Liver (tissue), 9 donors: Measurements from ENCODE around the gene ID3. TPM values are rescaled to one million over a fixed set of nuclear protein-coding genes. Genes with fewer than 3 reads are reported as not detected.
A peak's percentile ranks its signal among the peaks of the same experiment; 100 is the strongest.

Experiments
- DNase-seq: peaks from one replicate; pipeline ENCODE4 v3.0.0-alpha.2; 2017; ENCODE audit warnings: low spot score
- H3K27ac ChIP-seq, 2 donors: one replicate each; pipeline ENCODE4 v1.7.0; 2013; ENCODE audit warnings: inconsistent platforms in 2 of 2, low read length in 2 of 2, control low read depth in 1 of 2, low read depth in 1 of 2, mild to moderate bottlenecking in 1 of 2
- H3K27me3 ChIP-seq, 4 donors: one replicate each; pipeline versions ENCODE4 v1.6.1 to v1.7.0; 2013; ENCODE audit warnings: low read length in 3 of 4, inconsistent platforms in 1 of 4, mild to moderate bottlenecking in 1 of 4, moderate library complexity in 1 of 4; ENCODE audit not compliant: control insufficient read depth in 4 of 4, insufficient read depth in 4 of 4
- H3K36me3 ChIP-seq, 4 donors: one replicate each; pipeline versions ENCODE4 v1.6.1 to v1.7.0; 2013; ENCODE audit warnings: low read length in 3 of 4, mild to moderate bottlenecking in 3 of 4, low read depth in 1 of 4, moderate library complexity in 1 of 4; ENCODE audit not compliant: control insufficient read depth in 4 of 4, insufficient read depth in 3 of 4
- H3K4me1 ChIP-seq, 4 donors: one replicate each; pipeline versions ENCODE4 v1.6.1 to v1.7.0; 2013; ENCODE audit warnings: low read length in 3 of 4, mild to moderate bottlenecking in 3 of 4, moderate library complexity in 1 of 4; ENCODE audit not compliant: control insufficient read depth in 4 of 4, insufficient read depth in 4 of 4
- H3K4me3 ChIP-seq, 3 donors: one replicate each; pipeline versions ENCODE4 v1.6.1 to v1.7.0; 2013; ENCODE audit warnings: low read length in 3 of 3, control low read depth in 1 of 3, low read depth in 1 of 3, mild to moderate bottlenecking in 1 of 3
- H3K9ac ChIP-seq, 2 donors: one replicate each; pipeline ENCODE4 v1.7.0; 2013; ENCODE audit warnings: low read length in 2 of 2, mild to moderate bottlenecking in 2 of 2, moderate library complexity in 2 of 2, control low read depth in 1 of 2, low read depth in 1 of 2
- H3K9me3 ChIP-seq, 4 donors: one replicate each; pipeline versions ENCODE4 v1.6.1 to v1.7.0; 2013; ENCODE audit warnings: low read length in 3 of 4; ENCODE audit not compliant: control insufficient read depth in 4 of 4
- FOXA1 ChIP-seq: IDR thresholded peaks from 2 replicates; pipeline ENCODE4 v1.6.1; 2016; ENCODE audit warnings: antibody characterized with exemption
- FOXA2 ChIP-seq: IDR thresholded peaks from 2 replicates; pipeline ENCODE4 v1.6.1; 2016; ENCODE audit warnings: antibody characterized with exemption
- GABPA ChIP-seq, 2 donors: IDR thresholded peaks in 1 of 2; conservative IDR thresholded peaks in 1 of 2; 2 replicates each; pipeline ENCODE4 v1.6.1; 2016; ENCODE audit warnings: antibody characterized with exemption in 2 of 2, mild to moderate bottlenecking in 1 of 2, moderate library complexity in 1 of 2
- HNF4A ChIP-seq, 2 donors: conservative IDR thresholded peaks; 2 replicates each; pipeline ENCODE4 v1.6.1; 2016; ENCODE audit warnings: antibody characterized with exemption in 2 of 2, mild to moderate bottlenecking in 2 of 2
- JUND ChIP-seq, 2 donors: IDR thresholded peaks; 2 replicates each; pipeline ENCODE4 v1.6.1; 2016; ENCODE audit warnings: antibody characterized with exemption in 2 of 2
- NR2F2 ChIP-seq: IDR thresholded peaks from 2 replicates; pipeline ENCODE4 v1.6.1; 2016; ENCODE audit warnings: antibody characterized with exemption
- RXRA ChIP-seq, 2 donors: IDR thresholded peaks; 2 replicates each; pipeline ENCODE4 v1.6.1; 2017 to 2018; ENCODE audit warnings: antibody characterized with exemption in 2 of 2, mild to moderate bottlenecking in 1 of 2
- SP1 ChIP-seq: IDR thresholded peaks from 2 replicates; pipeline ENCODE4 v1.6.1; 2018; ENCODE audit warnings: antibody characterized with exemption, mild to moderate bottlenecking
- WGBS: extraction: QIAGEN DNeasy Blood & Tissue Kit; methylation state at CpG from one replicate; pipeline ENCODE4 v1.1.7; 2013; 5-methylcytosine and 5-hydroxymethylcytosine counted together
- polyA plus RNA-seq, 2 donors: library from polyadenylated mRNA; stranded (reverse) in 1 of 2; unstranded in 1 of 2; fragments of 200-250 nt in 1 of 2; fragments of >200 nt in 1 of 2; fragmentation: Nextera tagmentation in 1 of 2; extraction: Ambion mirVana in 1 of 2; gene quantifications; one replicate each; pipeline versions ENCODE4 v1.2.1 to v1.2.3, GENCODE V29; 2013 to 2015
- total RNA-seq, 2 donors: library from RNA; depleted of rRNA; stranded (reverse); fragments of >200 nt; gene quantifications; one replicate each; pipeline ENCODE4 v1.2.3, GENCODE V29; 2014
- TF ChIP-seq, protein P1 (sequence below): fragments of 150-350 bp; IDR thresholded peaks from 2 replicates; pipeline ENCODE4 v1.5.1; 2017; ENCODE audit warnings: improper control_type of control experiment, low read depth, low read length; ENCODE audit not compliant: missing input control
- TF ChIP-seq, protein P2 (sequence below): IDR thresholded peaks from 2 replicates; pipeline ENCODE4 v1.6.1; 2016; ENCODE audit warnings: antibody characterized with exemption
- TF ChIP-seq, protein P3 (sequence below): IDR thresholded peaks from 2 replicates; pipeline ENCODE4 v1.6.1; 2016; ENCODE audit warnings: antibody characterized with exemption
- TF ChIP-seq, protein P4 (sequence below): IDR thresholded peaks from 2 replicates; pipeline ENCODE4 v1.6.1; 2016; ENCODE audit warnings: antibody characterized with exemption
- donor health status: healthy.
- donor health status: healthy.
- donor health status: healthy.
- donor health status: healthy.
- donor health status: healthy.

The ID3 gene
- total and polyA plus RNA-seq, 4 donors, result 21.6 to 42.6 (median 37.9) TPM

DNA sequence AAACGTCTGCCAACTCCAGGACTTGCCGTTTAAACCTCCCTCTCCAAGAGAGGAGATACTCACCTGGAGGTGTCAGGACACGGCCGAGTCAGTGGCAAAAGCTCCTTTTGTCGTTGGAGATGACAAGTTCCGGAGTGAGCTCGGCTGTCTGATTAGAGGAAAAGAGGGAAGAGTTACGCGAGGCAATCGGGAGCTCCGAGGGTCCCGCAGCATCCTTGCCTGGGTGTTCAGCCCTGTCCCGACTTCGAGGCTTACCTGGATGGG is 497 bp downstream of the ID3 start:
- Histone ChIP-seq H3K36me3 (no peaks in the 10 kb centered on the region), H3K4me3 (peak overlapping the region; percentile 67 to 85 (median 73)), H3K27me3 (no peaks in the 10 kb centered on the region), H3K4me1 (peaks cover 2 to 38% (median 21%) of the 10 kb centered on the region in 4 donors), H3K9ac (peak overlapping the region; percentile 40 to 83), H3K27ac (peak overlapping the region; percentile 81 to 87), H3K9me3 (no peaks in the 10 kb centered on the region)
- TF ChIP-seq, protein P1, sequence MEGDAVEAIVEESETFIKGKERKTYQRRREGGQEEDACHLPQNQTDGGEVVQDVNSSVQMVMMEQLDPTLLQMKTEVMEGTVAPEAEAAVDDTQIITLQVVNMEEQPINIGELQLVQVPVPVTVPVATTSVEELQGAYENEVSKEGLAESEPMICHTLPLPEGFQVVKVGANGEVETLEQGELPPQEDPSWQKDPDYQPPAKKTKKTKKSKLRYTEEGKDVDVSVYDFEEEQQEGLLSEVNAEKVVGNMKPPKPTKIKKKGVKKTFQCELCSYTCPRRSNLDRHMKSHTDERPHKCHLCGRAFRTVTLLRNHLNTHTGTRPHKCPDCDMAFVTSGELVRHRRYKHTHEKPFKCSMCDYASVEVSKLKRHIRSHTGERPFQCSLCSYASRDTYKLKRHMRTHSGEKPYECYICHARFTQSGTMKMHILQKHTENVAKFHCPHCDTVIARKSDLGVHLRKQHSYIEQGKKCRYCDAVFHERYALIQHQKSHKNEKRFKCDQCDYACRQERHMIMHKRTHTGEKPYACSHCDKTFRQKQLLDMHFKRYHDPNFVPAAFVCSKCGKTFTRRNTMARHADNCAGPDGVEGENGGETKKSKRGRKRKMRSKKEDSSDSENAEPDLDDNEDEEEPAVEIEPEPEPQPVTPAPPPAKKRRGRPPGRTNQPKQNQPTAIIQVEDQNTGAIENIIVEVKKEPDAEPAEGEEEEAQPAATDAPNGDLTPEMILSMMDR, result no peak
- TF ChIP-seq FOXA1, result no peak
- no peak for TF ChIP-seq HNF4A (conservative IDR thresholded peaks at IDR 0.05)
- TF ChIP-seq GABPA (IDR thresholded peaks at IDR 0.05 in 1 of 2, conservative IDR thresholded peaks at IDR 0.05 in 1 of 2), result no peak
- TF ChIP-seq JUND (IDR thresholded peaks at IDR 0.05), result no peak
- TF ChIP-seq FOXA2, result no peak
- TF ChIP-seq SP1, result no peak
- TF ChIP-seq, protein P2, sequence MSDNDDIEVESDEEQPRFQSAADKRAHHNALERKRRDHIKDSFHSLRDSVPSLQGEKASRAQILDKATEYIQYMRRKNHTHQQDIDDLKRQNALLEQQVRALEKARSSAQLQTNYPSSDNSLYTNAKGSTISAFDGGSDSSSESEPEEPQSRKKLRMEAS, result no peak
- TF ChIP-seq RXRA (IDR thresholded peaks at IDR 0.05), result no peak
- TF ChIP-seq, protein P3, sequence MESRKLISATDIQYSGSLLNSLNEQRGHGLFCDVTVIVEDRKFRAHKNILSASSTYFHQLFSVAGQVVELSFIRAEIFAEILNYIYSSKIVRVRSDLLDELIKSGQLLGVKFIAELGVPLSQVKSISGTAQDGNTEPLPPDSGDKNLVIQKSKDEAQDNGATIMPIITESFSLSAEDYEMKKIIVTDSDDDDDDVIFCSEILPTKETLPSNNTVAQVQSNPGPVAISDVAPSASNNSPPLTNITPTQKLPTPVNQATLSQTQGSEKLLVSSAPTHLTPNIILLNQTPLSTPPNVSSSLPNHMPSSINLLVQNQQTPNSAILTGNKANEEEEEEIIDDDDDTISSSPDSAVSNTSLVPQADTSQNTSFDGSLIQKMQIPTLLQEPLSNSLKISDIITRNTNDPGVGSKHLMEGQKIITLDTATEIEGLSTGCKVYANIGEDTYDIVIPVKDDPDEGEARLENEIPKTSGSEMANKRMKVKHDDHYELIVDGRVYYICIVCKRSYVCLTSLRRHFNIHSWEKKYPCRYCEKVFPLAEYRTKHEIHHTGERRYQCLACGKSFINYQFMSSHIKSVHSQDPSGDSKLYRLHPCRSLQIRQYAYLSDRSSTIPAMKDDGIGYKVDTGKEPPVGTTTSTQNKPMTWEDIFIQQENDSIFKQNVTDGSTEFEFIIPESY, result no peak
- no peak for TF ChIP-seq NR2F2
- TF ChIP-seq, protein P4, sequence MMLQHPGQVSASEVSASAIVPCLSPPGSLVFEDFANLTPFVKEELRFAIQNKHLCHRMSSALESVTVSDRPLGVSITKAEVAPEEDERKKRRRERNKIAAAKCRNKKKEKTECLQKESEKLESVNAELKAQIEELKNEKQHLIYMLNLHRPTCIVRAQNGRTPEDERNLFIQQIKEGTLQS, result no peak
- DNase-seq, result no peak
- WGBS, result 2% methylated on average over 14 of the region's 14 CpGs

DNA sequence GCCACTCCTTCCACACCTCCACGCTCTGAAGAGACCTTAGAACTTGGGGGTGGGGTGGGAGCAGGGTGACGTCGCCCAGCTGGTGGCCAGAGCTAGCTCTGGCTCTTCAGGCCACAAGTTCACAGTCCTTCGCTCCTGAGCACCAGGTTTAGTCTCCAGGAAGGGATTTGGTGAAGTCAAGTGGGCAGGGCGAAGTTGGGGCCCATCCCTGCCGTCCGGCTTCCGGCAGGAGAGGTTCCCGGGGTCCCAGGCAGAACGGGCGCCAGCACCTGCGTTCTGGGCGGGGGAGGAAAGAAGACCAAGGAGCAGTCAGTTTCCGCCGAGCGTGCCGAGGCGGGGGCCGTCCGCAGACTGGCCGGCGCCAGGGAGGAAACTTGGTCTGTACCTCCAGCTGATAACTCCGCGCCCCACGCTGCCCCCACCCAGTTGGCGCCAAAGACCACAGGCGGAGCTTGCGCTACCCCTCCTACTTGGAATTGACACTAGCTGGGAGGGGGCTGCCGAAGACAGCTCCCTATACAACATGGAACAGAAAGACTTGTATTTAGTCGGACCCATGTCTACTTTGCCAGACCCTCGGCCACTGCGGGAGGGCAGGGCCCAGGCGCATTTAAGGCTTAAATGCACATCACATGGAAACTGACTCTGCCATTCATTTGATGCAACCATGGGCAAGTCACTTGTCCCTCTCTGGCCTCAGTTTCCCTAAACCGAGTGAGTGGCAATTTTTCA is 995 bp downstream of the ID3 start:
- no peak for DNase-seq
- Histone ChIP-seq H3K9me3 (no peaks in the 10 kb centered on the region), H3K27me3 (no peaks in the 10 kb centered on the region), H3K4me3 (peak overlapping the region; percentile 67 to 85 (median 73)), H3K27ac (peak overlapping the region; percentile 81 to 87), H3K4me1 (peaks cover 2 to 38% (median 21%) of the 10 kb centered on the region in 4 donors), H3K9ac (peak overlapping the region; percentile 40 to 83), H3K36me3 (no peaks in the 10 kb centered on the region)
- TF ChIP-seq, protein P1, result no peak
- no peak for TF ChIP-seq RXRA (IDR thresholded peaks at IDR 0.05)
- TF ChIP-seq, protein P3, result no peak
- no peak for TF ChIP-seq JUND (IDR thresholded peaks at IDR 0.05)
- 10% methylated on average over 34 of the region's 34 CpGs for WGBS
